Activated CD4-positive, alpha-beta T cell treated with anti-CD3 and anti-CD28 coated beads for 48 hours (primary cell): ENCODE measurements around the gene GFOD2.

Source experiments
- DNase-seq: peaks from one replicate; pipeline ENCODE4 v3.0.0-alpha.2; 2020

GFOD2 gene

GRCh38 chr16:67628216-67628615 is 90.9 kb downstream of the GFOD2 start:
- DNase-seq: no peak
